ENCODE data around the gene MND1.

DNA sequence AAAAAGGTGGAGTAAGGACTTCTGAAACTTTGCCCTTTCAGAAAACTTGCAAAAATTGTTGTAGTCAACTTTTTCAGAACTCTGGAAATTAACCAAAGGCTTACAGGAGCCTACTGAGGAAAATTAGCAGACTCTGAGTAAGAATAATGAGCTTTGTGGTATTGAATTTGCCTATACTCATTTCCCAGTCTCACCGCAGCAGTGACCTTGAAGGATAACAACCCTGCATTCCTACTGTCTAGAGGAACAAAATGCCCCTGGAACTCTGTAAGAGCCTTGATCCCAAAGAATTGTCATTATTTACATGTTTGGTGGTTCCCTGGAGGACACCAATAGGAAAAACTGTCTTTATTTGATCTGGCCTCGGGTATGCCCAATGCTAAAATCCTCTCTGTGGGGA, 57.9 kb downstream of the MND1 start:
- TF ChIP-seq, protein P1, sequence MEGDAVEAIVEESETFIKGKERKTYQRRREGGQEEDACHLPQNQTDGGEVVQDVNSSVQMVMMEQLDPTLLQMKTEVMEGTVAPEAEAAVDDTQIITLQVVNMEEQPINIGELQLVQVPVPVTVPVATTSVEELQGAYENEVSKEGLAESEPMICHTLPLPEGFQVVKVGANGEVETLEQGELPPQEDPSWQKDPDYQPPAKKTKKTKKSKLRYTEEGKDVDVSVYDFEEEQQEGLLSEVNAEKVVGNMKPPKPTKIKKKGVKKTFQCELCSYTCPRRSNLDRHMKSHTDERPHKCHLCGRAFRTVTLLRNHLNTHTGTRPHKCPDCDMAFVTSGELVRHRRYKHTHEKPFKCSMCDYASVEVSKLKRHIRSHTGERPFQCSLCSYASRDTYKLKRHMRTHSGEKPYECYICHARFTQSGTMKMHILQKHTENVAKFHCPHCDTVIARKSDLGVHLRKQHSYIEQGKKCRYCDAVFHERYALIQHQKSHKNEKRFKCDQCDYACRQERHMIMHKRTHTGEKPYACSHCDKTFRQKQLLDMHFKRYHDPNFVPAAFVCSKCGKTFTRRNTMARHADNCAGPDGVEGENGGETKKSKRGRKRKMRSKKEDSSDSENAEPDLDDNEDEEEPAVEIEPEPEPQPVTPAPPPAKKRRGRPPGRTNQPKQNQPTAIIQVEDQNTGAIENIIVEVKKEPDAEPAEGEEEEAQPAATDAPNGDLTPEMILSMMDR (IDR thresholded peaks at IDR 0.05; ENCODE audit: low read depth, low read length, poor library complexity, severe bottlenecking), result no peak
- TF ChIP-seq EZH2phosphoT487 (IDR thresholded peaks at IDR 0.05; ENCODE audit: borderline replicate concordance, low read length), result no peak

All from DOHH2 (cell line).